ENCODE results near the gene HES2.

- no peak for TF ChIP-seq GATA2 (IDR thresholded peaks at IDR 0.05; ENCODE audit: low read depth, low read length)
- TF ChIP-seq GATA3 (IDR thresholded peaks at IDR 0.05; ENCODE audit: low read depth, low read length): no peak
These were observed 5.3 kb downstream of the HES2 start for GRCh38 chr1:6414443-6414844.
